HuH-7 (cell line): ENCODE results near the gene CWC22.
"Not testable (repeated sequence)": the region's sequence is repeated elsewhere in the genome, so short reads cannot be mapped to it uniquely, and the experiment has no call there.

Source experiments
- DNase-seq: peaks from one replicate; pipeline ENCODE4 v3.0.0; 2011; ENCODE audit warnings: low spot score

Gene CWC22

DNA sequence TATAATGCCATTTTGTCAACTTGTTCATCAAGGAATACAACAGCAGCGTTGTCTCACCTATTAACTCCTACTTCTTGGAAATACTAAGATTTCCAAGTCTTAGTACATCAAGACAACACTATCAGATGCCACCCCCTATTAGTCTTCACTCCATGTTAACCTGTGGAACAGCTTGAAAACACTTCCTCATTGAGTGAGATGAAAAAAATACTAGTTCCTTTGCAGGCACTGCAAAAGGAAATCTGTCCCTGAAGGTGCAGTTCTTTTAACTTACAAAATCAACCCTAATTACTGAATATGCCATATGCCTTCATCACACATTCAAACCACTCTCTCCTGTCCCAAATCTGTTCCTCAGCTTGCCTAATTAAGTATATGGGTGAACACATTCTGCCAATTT is 4.0 kb downstream of the CWC22 start:
- DNase-seq: no peak

DNA sequence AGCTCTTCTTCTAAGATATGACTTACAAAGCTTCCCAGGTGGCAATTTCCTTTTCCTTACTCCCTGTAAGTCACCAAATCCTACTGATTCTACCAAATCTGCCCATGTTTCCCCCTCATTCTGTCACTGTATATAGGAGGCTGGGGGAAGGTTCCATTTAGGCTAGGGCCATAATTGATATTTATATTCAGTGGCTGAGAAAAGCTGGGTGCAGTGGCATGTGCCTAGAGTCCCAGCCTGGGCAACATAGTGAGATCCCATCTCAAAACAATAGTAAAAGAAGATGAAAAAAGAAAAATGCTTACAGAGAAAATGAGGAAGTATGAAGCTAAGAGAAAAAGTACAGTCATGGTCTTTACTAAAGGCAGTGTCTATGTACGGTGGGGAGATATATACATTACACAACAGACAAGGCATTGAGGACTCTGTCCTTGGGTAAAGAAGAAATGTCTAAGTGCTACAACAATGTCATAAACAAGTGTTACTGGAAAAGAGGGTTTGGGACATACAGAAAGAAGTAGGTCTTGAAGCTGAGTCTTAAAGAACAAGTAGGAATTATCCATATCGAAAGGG is 4.8 kb downstream of the CWC22 start:
- DNase-seq: no peak

DNA sequence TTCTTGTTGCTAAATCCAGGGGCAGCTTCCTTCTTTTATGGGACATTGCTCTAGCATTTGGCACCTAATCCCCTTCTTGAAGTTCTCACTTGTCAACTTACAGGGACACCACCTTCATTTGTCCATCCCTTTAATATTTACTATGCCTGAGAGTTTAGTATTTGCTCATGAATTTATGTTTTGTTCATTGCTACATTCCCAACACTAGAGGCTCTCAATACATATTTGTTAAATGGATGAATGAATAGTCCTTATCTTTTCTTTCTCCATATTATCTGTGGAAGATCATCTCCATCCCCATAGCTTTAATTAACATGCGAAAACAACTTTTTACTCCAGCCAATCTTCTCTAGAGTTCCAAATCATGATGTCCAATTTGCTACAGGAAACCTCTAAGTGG is 5.4 kb downstream of the CWC22 start:
- DNase-seq: no peak

DNA sequence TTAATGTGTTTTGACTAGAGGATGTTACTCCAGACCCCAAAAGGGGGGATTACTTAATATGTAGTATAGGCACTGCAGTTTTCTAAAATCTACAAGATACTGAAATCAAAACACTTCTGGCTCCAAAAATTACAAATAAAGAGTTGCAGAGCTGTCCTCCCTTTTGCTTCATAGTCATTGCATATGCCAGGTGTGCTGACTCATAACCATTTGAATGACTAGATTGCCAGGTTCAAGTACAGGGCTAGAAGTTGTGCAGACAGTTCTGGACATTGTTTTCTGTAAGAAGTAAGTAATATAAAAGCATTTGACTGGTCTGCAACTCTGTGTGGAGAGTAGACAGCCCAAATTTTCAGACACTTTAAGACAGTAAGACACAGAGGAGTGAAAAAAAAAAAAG is 6.7 kb downstream of the CWC22 start:
- DNase-seq: no peak

DNA sequence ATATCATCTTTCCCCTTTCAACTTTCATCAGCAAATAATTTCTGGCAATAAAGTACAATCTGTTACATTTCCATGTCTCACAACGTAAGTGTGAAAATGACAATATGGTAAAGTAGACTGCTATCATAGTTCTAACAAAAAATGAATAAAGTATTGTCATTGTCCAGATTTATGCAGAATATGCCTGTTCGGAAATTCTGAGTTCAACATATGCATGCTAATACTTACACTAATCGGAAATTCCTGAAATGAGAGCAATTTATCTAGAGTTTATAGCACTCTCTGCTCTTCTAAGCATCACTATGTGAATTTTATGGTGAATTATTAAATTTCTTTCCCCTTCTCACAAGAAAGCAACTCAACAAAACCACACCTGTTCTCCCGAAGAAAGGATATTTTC is 8.1 kb downstream of the CWC22 start:
- DNase-seq: no peak

DNA sequence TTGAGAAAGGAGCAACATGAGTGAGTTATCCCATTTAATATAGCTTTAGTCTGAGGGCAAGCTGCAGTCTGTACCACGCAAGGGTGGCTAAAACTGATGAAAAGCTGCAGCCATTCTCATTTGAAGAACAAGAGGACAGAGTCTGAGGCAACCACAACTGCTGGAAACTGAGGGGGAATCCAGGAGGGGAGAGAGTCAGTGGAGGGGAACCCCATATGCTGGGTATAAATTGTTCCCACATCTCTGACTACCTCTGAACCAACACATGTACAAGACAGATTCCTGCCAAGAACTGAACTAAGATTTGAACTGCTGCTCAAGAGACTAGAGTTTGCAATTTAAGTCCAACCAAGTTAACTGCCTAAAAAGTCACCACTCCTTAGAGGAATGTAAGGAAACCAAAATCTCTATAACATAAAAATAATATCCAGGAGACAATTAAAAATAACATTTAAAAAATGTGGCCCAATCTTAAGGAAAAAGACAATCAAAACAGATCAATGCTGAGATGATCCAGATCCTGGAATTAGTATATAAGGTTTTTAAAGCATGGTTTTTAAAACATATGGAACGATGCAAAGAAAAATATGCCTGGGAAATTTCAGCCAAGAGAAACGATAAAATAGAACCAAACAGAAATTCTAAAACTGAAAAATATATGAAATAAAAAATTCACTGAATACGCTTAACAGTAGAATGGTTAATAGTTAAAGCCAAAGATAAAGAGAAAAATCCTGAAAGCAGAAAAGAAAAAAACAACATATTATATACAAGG is 11.2 kb downstream of the CWC22 start:
- no peak for DNase-seq

DNA sequence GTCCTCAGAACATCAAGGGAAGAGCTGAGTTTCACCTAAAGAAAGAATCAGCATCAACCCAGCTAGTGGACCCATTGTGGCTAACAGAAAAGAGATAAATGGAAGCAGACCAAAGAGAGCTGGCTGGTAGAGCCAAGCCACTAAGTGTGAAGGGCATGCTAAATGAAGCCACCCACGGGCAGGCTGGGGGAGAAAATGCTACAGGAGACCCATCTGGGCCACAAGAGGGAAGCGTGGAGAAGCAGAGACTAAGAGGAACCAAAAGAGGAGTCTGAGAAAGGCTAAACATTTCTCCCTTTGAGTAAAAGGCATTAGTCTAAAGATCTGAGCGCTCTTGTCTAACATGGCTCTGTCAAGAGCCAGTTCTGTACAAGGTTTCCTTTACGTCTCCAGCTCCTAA is 15.8 kb downstream of the CWC22 start:
- DNase-seq: no peak

DNA sequence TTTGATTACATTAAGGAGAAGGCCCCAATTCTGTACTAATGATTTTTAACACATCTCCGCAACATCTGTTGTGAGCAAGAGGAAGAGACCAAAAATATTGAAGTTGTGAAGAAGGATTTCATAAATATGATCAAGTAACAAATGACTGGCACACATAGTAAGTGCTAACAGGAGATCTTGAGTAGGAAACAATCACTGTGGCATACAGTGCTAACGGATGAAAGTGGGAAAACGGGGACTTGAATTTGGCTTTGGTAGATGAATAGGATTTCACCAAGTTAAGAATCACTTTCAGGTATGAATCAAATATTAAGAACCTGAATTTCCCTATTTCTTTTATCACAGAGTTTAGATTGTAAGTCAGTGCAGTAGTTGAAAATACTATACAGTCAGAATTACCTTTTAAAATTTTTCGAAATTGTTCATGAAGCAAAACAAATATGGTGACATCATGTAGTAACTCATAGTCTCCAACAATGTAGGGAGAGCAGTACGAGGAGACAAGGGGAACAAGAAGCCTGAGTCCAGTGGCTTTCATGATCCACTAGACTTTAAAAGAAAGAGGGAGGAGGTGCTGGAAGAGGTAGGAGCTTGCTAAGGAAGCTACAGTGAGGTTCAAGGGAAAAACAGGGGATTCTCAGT is 16.3 kb downstream of the CWC22 start:
- no peak for DNase-seq

DNA sequence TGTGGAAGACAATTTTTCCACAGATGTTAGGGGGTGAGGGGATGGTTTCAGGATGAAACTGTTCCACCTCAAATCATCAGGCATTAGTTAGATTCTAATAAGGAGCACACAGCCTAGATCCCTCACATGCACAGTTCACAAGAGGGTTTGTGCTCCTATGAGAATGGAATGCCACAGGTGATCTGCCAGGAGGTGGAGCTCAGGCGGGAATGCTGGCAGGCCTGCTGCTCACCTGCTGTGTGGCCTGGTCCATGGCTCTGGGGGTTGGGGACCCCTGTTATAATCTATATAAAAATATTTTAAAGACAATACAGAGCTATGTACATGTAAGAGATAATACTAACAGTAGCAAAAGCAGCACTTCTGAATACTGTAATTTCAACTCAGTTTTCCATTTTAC is 19.2 kb downstream of the CWC22 start:
- no peak for DNase-seq

DNA sequence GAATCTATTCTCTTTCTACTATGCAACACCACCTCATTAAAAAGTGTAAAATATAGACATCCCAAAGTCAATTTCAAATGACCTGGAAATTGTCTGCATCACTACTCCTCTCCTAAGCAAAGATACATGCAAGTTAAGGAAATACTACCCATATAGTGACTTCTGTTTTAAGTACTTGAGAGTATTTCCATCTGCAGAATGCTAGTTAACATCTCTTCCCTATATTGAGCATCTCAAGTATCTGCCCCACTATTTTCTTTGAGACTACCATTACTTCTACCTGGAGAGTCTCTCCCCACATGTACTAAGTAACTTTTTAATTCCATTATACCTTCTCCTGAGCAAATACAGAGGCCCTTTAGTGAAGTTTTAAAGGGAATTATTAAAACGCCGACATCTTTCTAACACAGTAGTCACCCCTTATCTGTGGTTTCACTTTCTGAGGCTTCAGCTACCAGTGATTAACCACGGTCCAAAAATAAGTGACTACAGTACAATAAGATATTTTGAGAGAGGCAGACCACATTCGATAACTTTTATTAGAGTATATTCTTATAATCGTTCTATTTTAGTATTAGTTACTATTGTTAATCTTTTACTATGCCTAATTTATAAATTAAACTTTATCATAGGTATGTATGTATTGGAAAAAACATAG is 21.8 kb downstream of the CWC22 start:
- no peak for DNase-seq

DNA sequence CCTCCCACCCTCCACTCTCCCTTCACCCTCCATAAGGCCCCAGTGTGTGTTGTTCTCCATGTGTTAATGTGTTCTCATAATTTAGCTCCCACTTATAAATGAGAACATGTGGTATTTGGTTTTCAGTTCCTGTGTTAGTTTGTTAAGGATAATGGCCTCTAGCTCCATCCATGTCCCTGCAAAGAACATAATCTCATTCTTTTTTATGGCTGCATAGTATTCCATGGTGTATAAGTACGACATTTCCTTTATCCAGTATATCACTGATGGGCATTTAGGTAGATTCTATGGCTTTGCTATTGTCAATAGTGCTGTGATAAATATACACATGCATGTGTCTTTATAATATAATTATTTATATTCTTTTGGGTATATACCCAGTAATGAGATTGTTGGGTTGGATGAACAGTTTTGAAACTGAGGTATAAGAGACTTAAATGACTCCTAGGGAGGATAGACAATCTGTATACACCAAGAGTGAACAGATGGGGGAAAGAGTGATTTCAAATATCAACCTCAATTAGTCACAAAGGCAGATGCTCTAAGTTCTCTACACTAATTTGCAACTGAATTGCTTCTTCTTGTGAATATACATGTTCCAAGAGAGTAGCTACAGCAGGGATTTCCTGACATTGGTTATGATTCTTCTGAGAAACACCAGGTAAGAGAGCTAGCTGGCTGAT is 23.7 kb downstream of the CWC22 start:
- DNase-seq: no peak

DNA sequence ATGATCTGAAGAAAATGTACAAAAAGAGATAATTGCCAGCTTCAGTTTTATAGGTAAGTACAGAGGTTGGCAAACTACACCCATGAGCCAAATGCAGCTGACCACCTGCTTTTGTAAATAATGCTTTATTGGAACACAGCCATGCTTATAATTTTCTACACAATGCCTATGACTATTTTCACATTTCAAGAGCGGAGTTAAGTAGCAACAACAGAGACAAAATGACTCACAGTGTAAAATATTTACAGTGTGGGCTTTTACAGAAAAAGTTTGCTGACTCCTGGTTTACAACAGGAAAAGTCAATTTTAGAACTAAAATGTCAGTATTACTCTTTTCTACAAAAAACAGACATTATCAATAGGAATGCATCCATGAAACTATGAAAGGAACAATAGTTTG is 26.0 kb downstream of the CWC22 start:
- no peak for DNase-seq

DNA sequence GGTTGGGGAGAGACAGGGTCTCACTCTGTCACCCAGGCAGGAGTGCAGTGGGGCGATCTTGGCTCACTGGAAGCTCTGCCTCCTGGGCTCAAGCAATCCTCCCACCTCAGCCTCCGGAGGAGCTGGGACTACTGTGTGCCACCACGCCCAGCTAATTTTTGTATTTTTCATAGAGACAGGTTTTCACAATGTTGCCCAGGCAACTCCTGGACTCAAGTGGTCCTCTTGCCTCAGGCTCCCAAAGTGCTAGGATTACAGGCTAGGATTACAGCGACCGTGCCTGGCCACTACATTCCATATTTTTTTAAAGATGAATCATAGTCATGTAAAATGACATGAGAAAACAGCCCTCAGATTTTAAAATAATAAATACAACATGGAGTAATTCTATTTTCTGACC is 32.3 kb downstream of the CWC22 start:
- DNase-seq: no peak

DNA sequence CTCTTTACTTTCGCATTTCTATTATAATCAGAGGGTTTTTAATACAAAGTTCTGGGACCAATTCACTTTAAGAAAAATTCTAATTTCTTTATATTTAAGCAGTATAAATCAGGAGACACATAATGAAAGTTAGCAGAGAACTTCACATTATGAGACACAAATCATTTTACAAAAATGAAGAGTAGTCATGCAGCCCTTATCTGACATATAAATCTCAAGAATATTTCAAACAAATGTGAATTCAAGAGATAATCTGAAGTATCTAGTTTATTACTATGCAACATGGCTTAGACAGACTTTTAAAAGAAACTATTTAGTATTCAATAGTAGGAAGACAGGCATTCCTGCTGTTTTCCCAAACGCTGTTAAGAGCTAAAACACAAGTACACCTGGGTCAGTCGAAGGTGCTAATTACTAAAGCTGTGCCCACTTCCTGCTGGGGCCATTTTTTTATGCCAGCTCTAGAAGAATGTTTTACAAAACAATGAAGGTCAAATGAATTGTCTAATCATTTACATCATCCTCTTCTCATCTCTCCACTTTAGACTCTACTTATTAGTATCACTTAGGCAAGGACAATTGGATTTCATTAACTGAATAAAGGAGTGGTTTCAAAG is 40.2 kb downstream of the CWC22 start:
- no peak for DNase-seq

DNA sequence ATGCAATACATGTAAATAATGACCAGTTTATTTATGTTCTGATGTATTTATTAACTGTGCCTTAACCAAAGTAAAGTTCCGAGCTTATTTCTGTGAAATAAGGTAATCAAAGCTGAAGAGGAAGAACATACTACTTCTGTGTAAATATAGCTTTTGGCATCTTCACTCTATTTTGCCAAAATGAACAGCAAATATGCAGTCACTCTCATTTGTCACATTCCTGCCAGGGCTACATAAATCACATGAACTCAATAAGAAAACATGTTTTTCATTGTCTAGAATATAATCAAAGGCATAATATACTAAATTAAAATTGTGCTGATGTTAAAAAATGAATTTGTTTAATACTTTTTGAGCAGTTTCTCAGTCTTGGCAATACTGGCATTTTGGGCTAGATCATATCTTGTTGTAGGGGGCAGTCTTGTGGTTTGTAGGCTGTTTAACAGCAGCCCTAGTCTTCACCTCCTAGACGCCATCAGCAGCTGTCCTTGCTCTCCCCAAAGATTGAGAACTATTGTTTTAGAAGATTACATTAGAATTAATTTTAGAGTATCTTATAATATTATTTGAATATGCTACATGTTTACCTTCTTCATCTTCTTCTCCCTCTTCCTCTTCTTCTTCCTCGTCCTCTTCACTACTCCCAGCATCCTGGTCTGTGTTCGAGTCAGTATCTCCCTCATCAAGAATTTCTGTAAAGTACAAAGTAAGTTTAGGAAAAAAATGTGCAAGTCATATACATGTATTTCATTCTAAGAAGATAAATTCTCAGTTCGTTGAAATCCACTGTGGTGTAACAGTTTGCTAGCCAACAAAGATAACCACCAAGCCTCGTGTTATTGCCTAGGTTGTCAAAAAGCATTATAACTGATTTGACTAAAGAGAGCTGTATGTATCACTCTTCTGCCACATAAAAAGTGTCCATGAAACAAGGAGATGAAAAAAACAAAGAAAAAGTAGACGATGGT is 41.5 kb downstream of the CWC22 start:
- no peak for DNase-seq

DNA sequence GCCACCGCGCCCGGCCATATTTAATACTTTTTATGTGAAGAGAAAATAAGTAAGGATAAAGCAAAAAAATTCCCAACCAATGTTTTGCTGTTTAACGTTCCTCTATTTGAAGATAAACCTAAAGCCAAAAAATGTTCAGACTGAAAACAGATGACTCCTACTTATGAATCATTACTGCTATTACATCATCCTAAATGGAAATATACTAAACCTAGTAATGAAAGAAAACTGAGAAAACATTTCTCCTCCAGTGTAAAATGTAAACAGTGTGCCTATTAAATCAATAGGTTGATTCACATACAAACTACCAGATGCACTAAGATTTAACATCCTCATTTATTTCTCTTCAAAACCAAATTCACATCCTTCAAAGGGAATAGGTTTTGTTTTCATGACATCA is 43.5 kb downstream of the CWC22 start:
- no peak for DNase-seq

DNA sequence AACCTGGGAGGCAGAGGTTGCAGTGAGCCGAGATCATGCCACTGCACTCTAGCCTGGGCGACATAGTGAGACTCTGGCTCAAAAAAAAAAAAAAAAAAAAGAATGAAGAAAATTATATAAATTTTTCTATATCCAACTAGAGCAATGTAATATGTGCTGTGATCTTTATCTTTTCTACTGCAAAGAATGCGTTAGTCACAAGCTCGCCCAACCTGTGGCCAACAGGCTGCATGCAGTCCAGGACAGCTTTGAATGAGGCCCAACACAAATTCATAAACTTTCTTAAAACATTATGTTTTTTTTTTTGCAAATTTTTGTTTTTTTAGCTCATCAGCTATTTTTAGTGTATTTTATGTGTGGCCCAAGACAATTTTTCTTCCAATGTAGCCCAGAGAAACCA is 48.8 kb downstream of the CWC22 start:
- DNase-seq: not testable (repeated sequence)

DNA sequence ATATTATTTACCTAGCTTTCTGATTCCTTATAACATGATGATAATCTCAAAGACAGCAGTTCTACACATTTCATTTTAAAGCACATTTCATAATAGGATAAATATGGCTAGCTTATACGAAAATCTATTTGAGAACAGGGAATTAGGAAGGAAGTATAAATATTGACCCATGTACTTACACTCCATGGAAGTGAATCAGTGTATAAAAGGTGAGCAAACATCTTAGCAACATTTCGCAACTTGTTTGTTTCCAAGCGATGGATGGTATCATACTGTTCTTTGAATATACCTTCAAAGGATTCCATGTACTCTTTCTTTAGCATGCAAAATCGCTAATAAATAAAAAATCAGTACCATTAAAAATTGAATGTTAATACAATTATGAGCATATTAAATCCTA is 53.1 kb downstream of the CWC22 start:
- DNase-seq: peak; percentile 1

DNA sequence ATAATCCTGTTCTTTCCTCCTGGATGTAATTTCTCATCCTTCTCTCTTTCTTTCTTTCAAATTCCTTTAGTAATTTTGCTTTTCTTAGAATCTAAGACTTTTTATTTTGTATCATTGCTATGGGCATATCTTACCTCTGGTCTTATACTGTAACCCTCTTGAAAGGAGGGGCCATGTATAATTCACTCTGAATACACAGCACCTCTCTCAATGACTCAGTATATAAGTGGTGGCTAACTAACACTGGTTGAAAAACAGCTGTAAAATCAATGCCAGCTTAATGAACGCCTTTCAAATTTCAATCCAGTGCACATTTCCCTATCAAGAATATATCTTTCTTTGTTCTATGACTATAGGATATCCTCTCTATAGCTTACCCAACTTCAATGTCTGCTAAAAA is 53.7 kb downstream of the CWC22 start:
- DNase-seq: no peak

DNA sequence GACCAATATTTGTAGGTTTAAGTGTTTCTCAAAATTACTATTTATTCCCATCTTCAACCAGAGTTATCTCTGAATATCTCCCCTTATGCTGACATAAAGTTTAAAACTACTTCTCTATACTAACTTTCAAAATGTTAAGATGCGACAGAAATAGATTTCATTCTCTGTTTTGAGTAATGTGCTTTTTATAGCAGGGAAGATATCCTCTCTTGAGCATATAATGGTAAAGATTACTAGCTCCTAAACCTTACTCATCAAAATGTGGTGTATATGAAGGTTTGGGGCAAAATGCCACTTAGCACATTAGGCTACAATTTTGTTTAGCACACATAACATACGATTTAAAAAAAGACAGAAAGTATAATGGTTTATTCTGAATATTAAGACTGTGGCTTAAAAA is 54.4 kb downstream of the CWC22 start:
- DNase-seq: no peak

DNA sequence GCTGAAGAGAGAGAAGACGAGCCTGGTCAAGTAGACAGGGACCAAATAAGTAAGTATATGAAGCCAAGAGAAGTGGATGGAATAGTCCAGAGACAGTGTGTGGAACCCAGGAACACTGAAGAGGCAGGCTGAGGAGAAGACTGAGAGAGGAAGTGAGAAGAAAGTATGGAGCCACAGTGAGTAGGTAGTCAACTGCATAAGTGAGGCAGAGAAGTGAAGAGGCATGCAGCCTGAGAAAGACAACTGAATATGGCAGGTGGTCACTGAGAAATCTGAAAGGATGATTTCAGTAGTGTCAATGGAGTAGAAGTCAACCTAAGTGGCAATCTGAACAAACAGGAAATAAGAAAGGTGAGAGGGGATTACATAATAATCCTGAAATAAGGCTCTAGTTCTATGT is 55.4 kb downstream of the CWC22 start:
- no peak for DNase-seq
